HG03354 (cell line): Measurements from ENCODE around the gene HP1BP3.
A peak's percentile ranks its signal among the peaks of the same experiment; 100 is the strongest.
"Not testable (repeated sequence)": the region's sequence is repeated elsewhere in the genome, so short reads cannot be mapped to it uniquely, and the experiment has no call there.

ENCODE experiments used
- ATAC-seq: cut with Tn5 transposase; IDR thresholded peaks from one replicate; pipeline ENCODE4 v1.9.1; 2021; ENCODE audit warnings: mild to moderate bottlenecking; ENCODE audit not compliant: unreplicated experiment, poor library complexity, severe bottlenecking

The HP1BP3 gene

GRCh38 chr1:20787029-20787839 is at the start of gene HP1BP3:
HP1BP3 (minus strand) TSS chr1:20787307; CDS start chr1:20780440, 6,867 bp downstream.
- ATAC-seq = peak; percentile 57

- no peak for ATAC-seq
Measured at GRCh38 chr1:20836230-20836629, 49.1 kb upstream of the HP1BP3 start.

GRCh38 chr1:20834780-20835179 is 47.7 kb upstream of the HP1BP3 start:
- ATAC-seq = no peak

- ATAC-seq = no peak
Measured at GRCh38 chr1:20834192-20834591, 47.1 kb upstream of the HP1BP3 start.

- ATAC-seq = no peak
Measured at GRCh38 chr1:20830378-20830777, 43.3 kb upstream of the HP1BP3 start.

GRCh38 chr1:20829946-20830345 is 42.8 kb upstream of the HP1BP3 start:
- ATAC-seq = no peak

GRCh38 chr1:20829531-20829930 is 42.4 kb upstream of the HP1BP3 start:
- ATAC-seq = no peak

GRCh38 chr1:20823845-20824244 is 36.7 kb upstream of the HP1BP3 start:
- ATAC-seq = no peak

GRCh38 chr1:20821466-20821865 is 34.4 kb upstream of the HP1BP3 start:
- no peak for ATAC-seq

- ATAC-seq = no peak
Measured at GRCh38 chr1:20819818-20820217, 32.7 kb upstream of the HP1BP3 start.

GRCh38 chr1:20814534-20814871 is 27.4 kb upstream of the HP1BP3 start:
- no peak for ATAC-seq

- ATAC-seq = no peak
Measured at GRCh38 chr1:20811916-20812315, 24.8 kb upstream of the HP1BP3 start.

GRCh38 chr1:20793236-20793635 is 6.1 kb upstream of the HP1BP3 start:
- no peak for ATAC-seq

- no peak for ATAC-seq
Measured at GRCh38 chr1:20792196-20792595, 5.1 kb upstream of the HP1BP3 start.

GRCh38 chr1:20790785-20791184 is 3.7 kb upstream of the HP1BP3 start:
- ATAC-seq = no peak

GRCh38 chr1:20789598-20789997 is 2.5 kb upstream of the HP1BP3 start:
- ATAC-seq = not testable (repeated sequence)

GRCh38 chr1:20787840-20788795 is 1.0 kb upstream of the HP1BP3 start:
- ATAC-seq = no peak

- ATAC-seq = peak; percentile 75
Measured at GRCh38 chr1:20786253-20787028, 666 bp downstream of the HP1BP3 start.

GRCh38 chr1:20785907-20786252 is 1.2 kb downstream of the HP1BP3 start:
- ATAC-seq = peak; percentile 16

GRCh38 chr1:20775700-20776099 is 11.4 kb downstream of the HP1BP3 start:
- no peak for ATAC-seq
